Adipose tissue (tissue), 3 donors: Measurements from ENCODE around the gene LEMD1. TPM values are rescaled to one million over a fixed set of nuclear protein-coding genes. Genes with fewer than 3 reads are reported as not detected.
"Not testable (repeated sequence)": the region's sequence is repeated elsewhere in the genome, so short reads cannot be mapped to it uniquely, and the experiment has no call there.

Experiments used
- H3K27ac ChIP-seq: one replicate; pipeline ENCODE4 v1.5.1; 2013; ENCODE audit warnings: low read depth, low read length
- WGBS, 3 donors: extraction: QIAGEN DNeasy Blood & Tissue Kit; methylation state at CpG; one replicate each; pipeline ENCODE4 v1.1.7; 2013; 5-methylcytosine and 5-hydroxymethylcytosine counted together
- polyA plus RNA-seq, 3 donors: library from polyadenylated mRNA; stranded (reverse); fragments of 200-250 nt; gene quantifications; one replicate each; pipeline ENCODE4 v1.2.3, GENCODE V29; 2013
- donor health status: healthy with polysubstance abuse.
- donor health status: Bipolar disorder and iron deficiency.
- donor health status: healthy.

Gene LEMD1
- polyA plus RNA-seq, 3 donors: 0.22 TPM; not detected in 2

DNA sequence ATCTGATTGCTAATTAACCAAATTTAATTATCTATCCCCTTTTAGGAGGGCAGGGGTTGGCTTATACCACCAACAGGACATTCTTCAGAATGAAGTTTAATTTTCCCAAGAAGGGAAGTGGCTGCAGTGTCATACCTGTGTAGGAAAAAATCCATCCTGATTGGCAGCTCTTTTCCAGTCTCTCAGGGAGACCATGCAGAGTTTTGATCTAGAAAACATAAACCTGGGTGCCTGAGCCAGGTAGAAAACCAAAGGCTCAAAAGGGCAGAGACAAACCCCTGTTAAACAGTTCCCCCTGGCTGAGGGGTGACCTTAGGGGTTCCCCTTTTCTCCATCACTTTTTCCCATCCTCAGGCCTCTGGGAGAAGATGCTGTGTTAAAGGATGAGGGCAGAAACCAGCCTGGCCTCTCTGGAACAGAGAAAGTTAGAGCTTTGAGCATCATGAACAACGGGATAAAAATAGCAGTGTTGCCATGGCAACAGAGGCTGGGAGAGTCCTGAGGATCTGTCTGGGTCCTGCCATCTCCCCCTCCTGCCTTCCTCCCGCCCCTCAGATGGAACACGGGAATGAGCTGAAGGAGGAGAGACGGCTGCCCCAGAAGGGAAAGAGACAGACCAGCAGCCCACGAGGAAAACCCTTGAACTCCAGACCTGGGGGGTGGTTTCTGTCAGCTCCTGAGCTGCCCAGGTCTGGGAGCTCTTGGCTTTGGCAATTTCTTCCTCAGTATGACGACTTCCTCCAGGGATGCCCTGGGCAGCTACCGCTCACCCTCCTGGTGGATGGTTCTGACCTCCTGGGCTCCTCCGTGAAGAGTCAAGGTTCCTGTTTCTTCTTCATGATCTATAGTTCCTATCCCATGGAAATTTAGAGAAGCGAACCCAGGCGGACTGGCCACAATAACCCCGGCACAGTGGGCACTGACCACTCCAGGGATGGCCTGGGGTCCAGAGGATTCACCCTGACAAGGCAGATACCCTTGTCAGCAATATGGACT, 14.0 kb upstream of the LEMD1 start:
- 56 to 68% (median 64%) methylated on average over 11 of the region's 11 CpGs for WGBS, 3 donors

DNA sequence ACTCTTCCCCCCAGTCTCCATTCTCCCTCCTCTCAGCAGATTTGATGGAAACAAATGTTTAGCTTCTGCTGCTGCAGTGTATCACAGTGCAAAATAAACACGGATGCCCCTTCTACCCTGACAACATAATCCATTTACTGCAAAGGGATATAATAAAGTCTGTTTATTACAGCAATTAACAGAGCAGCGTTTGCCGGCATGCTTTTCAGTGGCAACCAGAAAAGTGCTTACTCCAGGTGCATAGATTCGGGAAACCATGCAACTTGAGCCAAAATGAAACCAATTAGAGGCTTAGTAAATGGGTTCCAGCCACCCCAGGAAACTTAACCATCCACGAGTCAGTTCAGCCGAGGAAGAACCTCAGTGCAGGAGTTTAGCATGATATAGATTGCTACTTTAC, 12.9 kb upstream of the LEMD1 start:
- 68 to 81% (median 72%) methylated on average over 6 of the region's 6 CpGs for WGBS, 3 donors
- no peak overlapping the region for H3K27ac ChIP-seq

More for the DNA sequence above, 14.0 kb upstream of the LEMD1 start:
- H3K27ac ChIP-seq: no peak overlapping the region

DNA sequence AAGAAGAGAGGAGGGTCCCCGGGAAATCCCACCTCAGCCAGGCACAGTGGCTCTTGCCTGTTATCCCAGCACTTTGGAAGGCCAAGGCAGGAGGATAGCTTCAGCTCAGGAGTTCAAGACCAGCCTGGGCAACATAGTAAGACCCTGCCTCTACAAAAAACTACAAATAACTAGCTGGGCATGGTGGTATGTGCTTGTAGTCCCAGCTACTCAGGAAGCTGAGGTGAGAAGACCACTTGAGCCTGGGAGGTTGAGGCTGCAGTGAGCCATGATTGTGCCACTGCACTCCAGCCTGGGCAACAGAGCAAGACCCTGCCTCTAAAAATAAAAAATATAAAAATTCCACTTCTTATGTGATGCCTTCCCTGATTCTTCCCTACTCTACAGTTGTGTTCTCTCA, 10.8 kb upstream of the LEMD1 start:
- WGBS, 3 donors: 80 to 100% (median 85%) methylated on average over 1 of the region's 1 CpG
- H3K27ac ChIP-seq: not testable (repeated sequence)

DNA sequence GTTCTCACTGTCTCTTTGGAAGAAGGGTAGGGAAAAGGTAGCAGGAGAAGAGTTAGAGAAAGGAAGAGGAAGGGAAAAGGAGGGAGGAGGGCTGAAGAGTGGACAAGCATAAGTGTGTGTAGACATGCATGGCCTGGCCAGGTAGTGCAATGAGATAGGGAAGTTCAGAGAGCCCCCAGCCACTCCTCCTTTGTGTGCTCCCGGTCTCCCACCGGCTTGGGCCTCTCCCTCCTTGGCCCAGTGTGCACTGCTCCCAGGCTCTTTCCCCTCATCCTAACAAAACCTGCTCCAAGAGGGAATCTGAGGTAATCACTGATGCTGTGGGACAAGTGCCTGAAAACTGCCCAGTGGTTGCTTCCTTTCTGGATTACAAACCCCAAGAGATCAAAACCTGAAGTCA, 10.3 kb upstream of the LEMD1 start:
- 71 to 80% (median 74%) methylated on average over 2 of the region's 2 CpGs for WGBS, 3 donors
- no peak overlapping the region for H3K27ac ChIP-seq

DNA sequence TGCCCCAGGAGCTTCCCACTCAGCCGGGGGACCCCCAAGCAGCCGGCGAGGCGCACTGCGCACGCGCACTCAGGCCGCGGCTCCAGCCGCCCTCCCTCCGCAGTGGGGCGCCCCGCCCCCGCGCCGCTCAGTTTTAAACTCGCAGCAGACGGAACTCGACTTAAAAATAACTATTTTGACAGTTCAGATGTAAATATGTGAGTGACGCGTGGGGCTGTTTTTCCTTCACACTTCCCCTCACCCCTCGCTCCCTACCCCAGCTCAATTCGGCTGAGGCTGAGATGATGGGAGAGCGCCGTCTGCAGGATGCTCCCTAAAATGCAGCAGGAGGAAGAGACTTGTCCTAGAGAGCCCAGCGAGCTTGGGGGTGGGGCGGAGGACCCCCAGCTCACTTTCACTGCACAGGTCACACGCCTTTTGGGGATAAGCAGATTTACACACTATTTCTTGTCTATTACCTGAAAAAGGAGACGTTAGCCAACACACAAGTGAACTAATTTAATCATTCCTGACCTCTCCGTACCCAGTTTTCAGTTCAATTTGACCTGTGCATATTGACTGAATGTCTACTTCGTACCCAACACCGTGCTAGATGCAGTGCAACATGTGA, 8.9 kb upstream of the LEMD1 start:
- 6 to 8% (median 7%) methylated on average over 32 of the region's 32 CpGs for WGBS, 3 donors
- H3K27ac ChIP-seq: no peak overlapping the region

DNA sequence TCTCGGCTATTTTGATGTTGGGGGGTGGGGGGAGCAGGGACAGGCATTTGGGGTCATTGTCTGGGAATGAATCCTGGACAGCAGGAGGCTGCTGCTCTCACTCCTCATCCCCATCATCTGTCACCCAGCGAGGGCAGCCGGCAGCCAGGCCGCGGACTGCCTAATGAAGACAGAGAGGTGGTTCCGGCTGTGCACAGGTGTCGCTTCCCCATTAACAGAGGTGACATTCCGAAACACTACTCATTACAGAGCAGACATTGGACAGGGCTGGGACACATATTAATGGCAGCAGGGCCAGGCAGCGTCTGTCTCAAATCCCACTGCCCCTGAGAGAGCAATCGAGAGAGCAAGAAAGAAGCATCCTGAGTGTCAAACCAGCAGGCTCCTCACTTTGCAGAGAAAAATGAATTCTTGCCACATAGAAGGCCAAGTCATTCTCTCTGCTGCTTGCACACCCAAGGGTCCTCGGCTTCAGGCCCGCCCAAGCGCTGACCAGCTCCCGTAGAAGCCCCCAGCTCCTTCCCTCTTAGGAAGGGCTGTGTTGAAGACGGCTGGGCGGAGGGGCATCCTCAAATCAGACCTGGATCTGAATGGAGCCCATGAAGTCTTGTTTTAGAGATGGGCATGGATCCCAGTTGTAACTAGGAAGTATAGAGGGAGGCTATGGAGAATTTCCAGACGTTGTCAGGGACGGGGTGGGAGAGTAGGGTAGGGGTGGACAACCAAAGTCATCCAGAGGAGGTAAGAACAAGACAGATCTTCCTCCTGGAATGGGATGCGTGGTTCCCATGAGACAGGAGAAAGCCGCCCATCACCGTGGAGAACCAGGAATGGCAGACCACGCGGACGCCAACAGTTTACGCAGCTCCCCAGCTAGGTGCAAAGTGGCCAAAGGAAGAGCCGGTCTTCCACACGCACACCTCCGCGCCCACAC, 8.2 kb upstream of the LEMD1 start:
- no peak overlapping the region for H3K27ac ChIP-seq
- WGBS, 3 donors: 53 to 62% (median 61%) methylated on average over 29 of the region's 29 CpGs

DNA sequence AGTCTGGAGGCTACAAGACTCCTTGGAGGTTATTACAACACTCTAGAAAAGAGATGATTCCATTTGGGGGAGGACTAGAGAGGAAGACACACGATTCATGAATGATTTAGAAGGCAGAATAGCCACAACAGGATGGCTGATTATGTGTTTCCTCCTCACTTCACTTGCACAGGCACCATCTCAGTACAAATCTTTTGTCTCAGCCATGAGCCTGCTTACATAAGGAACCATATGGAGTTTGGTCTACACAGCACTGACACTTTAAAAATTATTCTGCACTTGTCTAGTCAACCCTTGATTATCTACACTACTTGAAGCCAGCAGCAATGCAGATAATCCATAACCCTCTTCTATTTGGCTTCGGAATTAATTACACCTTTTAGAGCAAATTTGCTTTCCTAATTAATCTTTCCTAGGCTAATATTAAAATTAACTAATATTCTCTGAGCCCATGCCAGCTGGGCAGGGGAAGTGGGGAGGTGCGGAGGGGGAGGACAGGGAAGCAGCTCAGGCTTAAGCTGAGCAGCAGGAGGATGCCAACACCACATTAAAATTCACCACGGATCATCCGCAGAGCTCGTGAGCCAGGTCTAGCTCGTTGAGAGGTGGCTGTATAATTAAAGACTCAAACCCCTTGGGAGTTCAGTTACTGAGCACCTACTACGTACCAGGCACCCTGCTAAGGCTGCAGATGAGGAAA, 3.2 kb upstream of the LEMD1 start:
- WGBS, 3 donors: 48 to 62% (median 54%) methylated on average over 8 of the region's 8 CpGs

DNA sequence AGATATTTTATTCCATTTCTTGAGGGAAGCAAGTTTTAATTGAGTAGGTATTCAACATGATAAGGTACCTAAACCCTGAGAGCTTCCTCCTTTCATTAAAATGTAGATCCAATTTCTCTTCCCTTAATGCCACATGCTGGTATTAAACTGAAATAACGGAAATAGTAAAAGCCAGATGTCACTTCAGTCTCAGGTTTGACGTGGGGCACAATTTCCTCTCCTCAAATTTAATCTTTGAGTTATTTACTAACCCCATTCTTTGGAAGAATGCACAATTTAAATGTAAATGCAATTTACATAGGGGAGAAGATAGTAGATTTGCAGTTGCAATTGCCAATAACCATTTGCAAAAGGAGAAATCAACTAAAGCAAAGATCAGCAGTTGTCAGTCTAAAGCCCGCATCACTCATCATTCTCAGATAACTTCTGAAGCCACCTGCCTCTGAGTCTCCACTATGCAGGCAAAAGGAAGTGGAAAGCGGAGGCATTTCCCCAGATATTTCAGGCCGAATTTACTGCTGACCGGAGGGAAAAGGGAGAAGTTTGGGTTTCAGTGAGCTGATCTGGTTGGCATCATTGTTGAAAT, 2.1 kb upstream of the LEMD1 start:
- no peak overlapping the region for H3K27ac ChIP-seq
- WGBS, 3 donors: 75 to 82% (median 76%) methylated on average over 6 of the region's 6 CpGs

More for the DNA sequence above, 3.2 kb upstream of the LEMD1 start:
- no peak overlapping the region for H3K27ac ChIP-seq

DNA sequence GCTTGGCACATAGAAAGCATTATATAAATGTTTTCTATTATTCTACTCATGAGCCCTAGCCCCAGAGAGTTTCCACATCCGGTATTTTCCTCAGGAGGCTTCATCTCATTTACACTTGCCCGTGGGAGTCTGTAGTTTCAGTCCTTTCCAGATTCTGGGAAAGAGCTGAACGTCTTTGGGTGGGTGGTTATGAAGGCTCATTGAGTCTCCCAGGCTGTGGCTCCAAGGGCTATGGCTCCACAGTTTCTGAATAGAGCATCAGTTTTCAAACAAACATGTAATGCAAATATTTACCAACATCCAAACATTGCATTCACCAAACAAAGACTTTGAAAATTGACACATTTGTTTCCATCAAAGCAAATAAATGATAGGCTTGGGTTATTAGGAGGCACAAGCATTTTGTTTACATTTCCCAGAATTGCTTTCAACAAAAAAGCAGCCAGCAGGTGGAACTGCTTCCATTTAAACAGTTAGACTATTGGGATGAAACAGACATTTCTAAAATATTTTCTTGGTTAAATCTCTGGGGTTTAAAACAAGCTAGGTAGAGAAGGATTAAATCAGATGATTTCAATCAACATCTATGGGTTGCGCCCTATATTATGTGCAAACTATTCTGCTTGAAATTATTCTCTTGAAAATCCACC, 1.3 kb upstream of the LEMD1 start:
- WGBS, 3 donors: 48 to 63% (median 59%) methylated on average over 4 of the region's 4 CpGs
- H3K27ac ChIP-seq: no peak overlapping the region

DNA sequence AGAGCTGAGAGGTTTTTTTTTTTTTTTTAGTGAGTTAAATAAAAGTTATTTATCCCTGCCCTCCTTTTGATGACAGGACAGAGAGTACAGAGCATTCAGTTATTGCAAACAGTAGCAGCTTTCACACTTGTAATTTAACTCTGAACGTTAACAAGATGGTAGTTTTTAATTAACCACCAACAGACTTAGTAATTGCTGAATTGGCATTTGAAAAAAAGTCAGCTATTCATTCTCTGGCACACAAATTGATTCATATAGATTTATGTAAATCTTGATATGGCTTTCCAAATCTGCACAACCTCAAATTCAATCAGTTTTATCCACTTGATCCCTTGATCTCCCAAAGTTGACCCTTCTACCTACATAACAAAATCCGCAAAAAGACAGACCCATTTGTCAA, 918 bp downstream of the LEMD1 start:
- 72 to 78% (median 77%) methylated on average over 2 of the region's 2 CpGs for WGBS, 3 donors
- H3K27ac ChIP-seq: no peak overlapping the region

DNA sequence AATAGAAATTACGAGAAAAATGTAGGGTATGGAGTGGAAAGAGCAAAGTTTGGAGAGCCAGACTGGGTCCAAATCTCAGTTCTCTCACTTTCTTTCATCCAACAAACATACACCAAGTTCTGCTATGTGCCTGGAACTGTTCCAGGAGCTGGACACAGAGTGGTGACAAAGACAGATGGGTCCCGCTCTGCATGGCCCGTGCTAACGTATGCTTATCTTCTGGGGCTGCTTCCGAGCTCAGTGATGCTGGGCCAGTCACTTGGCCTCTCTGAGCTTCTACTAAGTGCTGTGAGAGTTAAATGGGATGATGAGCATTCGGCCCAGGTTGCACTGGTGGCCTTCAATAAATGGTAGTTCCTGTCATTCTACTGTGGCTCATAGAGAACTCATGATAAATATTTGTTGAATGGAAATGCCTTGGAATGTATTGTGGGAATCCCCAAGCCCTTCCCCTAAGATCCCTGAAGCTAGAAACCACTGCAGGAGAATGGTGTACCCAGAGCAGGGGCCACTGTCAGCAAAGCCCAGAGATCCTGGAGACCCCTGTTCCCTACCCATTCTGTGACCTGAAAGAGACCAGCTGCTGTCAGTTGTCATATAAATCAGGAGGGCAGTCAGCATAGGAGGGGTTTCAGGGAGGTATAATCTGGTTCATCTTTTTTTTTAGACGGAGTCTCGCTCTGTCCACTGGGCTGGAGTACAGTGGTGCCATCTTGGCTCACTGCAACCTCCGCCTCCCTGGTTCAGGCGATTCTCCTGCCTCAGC, 3.8 kb downstream of the LEMD1 start:
- 75 to 86% (median 86%) methylated on average over 10 of the region's 10 CpGs for WGBS, 3 donors
- no peak overlapping the region for H3K27ac ChIP-seq

DNA sequence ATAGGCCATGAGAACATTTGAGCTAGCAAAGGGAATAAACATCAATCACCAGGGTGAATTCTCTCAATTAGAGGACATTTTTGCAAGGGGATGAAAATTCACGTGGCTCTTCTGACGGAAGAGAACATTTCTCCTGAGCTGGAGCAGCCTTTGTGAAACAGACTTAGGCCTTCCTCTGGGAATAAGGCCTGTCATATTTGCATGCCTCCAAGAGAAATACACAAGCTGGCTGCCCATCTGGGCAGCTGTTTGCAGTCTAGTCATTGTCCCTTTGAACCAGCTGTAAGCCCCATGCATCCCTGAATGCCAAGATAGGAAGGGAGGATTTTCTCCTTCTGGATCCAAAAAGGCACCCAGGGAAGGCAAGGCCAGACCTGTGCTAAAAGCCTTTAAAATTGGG, 5.5 kb downstream of the LEMD1 start:
- WGBS, 3 donors: 70 to 90% (median 71%) methylated on average over 2 of the region's 2 CpGs
- H3K27ac ChIP-seq: no peak overlapping the region

DNA sequence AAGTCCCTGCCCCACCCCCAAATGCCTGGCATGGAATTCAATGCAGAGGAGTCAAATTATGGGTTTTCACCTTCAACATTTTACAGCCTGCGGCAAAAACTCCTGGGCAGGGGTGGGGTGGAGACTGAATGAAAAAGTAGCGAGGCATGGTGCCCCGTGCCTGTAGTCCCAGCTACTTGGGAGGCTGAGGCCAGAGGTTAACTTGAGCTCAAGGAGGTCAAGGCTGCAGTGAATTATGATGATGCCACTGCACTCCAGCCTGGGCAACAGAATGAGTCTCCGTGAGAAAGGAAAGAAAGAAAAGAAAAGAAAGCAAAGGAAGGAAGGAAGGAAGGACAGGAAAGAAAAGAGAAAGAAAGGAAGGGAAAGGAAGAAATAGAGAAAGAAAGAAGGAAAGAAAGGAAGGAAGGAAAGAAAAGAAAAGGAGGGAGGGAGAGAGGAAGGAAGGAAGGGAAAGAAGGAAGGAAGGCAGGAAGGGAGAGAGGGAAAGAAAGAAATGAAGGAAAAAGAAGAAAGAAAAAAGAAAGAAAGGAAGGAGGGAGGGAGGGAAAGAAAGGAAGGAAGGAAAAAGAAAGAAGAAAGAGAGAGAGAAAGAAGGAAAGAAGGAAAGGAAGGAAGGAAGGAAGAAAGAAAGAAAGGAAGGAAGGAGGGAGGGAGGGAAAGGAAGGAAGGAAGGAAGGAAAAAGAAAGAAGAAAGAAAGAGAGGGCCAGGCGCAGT, 11.1 kb downstream of the LEMD1 start:
- WGBS, 3 donors: 68 to 81% (median 79%) methylated on average over 5 of the region's 5 CpGs
- no peak overlapping the region for H3K27ac ChIP-seq

DNA sequence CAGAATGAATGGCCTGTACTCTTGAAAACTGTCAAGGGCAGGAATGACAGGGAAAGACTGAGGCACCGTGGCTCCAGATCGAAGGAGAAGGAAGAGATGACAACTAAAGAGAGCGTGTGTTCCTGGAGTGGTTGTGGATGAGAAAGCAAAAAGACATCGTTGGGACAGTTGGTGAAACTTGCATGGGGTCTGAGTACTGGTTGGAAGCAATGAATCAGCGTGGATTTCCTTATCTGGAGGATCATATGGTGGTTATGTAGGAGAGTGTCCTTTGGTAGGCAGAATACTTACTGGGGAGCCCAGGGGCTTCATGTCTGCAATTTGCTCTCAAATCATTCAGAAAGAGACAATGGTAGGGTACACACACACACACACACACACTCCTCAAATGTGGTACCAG, 13.9 kb downstream of the LEMD1 start:
- H3K27ac ChIP-seq: no peak overlapping the region
- 71 to 85% (median 74%) methylated on average over 5 of the region's 5 CpGs for WGBS, 3 donors

DNA sequence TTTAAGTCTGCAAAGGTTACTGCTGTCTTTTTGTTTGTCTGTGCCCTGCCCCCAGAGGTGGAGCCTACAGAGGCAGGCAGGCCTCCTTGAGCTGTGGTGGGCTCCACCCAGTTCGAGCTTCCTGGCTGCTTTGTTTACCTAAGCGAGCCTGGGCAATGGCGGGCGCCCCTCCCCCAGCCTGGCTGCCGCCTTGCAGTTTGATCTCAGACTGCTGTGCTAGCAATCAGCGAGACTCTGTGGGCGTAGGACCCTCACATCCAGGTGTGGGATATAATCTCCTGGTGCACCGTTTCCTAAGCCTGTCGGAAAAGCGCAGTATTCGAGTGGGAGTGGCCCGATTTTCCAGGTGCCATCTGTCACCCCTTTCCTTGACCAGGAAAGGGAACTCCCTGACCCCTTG, 15.6 kb downstream of the LEMD1 start:
- 87 to 100% (median 93%) methylated on average over 3 to 8 of the region's 12 CpGs for WGBS, 3 donors

DNA sequence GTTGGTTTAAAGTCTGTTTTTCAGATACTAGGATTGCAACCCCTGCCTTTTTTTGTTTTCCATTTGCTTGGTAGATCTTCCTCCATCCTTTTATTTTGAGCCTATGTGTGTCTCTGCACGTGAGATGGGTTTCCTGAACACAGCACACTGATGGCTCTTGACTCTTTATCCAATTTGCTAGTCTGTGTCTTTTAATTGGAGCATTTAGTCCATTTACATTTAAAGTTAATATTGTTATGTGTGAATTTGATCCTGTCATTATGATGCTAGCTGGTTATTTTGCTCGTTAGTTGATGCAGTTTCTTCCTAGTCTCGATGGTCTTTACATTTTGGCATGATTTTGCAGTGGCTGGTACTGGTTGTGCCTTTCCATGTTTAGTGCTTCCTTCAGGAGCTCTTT, 17.4 kb downstream of the LEMD1 start:
- WGBS, 3 donors: 73 to 100% (median 79%) methylated on average over 1 of the region's 3 CpGs
- H3K27ac ChIP-seq: not testable (repeated sequence)

More for the DNA sequence above, 15.6 kb downstream of the LEMD1 start:
- not testable (repeated sequence) for H3K27ac ChIP-seq
